Tibial artery (tissue), 4 donors: ENCODE data around the gene DHRS12.

Experiments
- DNase-seq, 2 donors: peaks; one replicate each; pipeline ENCODE4 v3.0.0-alpha.2; 2019
- H3K27ac ChIP-seq, 2 donors: fragments of 200-600 bp; sonication (generic) in 1 of 2; 1 replicate in 1 of 2; 2 replicates in 1 of 2; pipeline ENCODE4 v1.5.1; 2018 to 2019; ENCODE audit warnings: mild to moderate bottlenecking in 1 of 2
- H3K27me3 ChIP-seq, 2 donors: fragments of 200-600 bp; sonication (generic) in 1 of 2; one replicate each; pipeline versions ENCODE4 v1.5.1 to v1.6.0; 2016 to 2019
- H3K36me3 ChIP-seq, 3 donors: fragments of 200-600 bp; sonication (generic) in 2 of 3; one replicate each; pipeline ENCODE4 v1.5.1; 2016 to 2019; ENCODE audit warnings: mild to moderate bottlenecking in 2 of 3
- H3K4me1 ChIP-seq, 4 donors: fragments of 200-600 bp; sonication (generic) in 2 of 4; 1 replicate in 3 of 4; 2 replicates in 1 of 4; pipeline ENCODE4 v1.5.1; 2016 to 2019
- H3K4me3 ChIP-seq, 2 donors: fragments of 200-600 bp; sonication (generic) in 1 of 2; 1 replicate in 1 of 2; 2 replicates in 1 of 2; pipeline ENCODE4 v1.5.1; 2018 to 2019; ENCODE audit warnings: mild to moderate bottlenecking in 2 of 2
- H3K9me3 ChIP-seq, 3 donors: fragments of 200-600 bp; sonication (generic) in 1 of 3; one replicate each; pipeline ENCODE4 v1.5.1; 2016 to 2019
- CTCF ChIP-seq, 2 experiments: fragments of 200-600 bp in 1 of 2; fragments of 450-650 bp in 1 of 2; IDR thresholded peaks; one replicate each; pipeline ENCODE4 v1.5.1; 2017 to 2019; ENCODE audit warnings: antibody characterized with exemption in 2 of 2, mild to moderate bottlenecking in 1 of 2, moderate library complexity in 1 of 2
- intact Hi-C: fragments of 100-400 bp; cut with DNase I; formaldehyde crosslinking; loops from one replicate; pipeline ENCODE4 v1.15.0; 2023; ENCODE audit warnings: low total_unique reads

The DHRS12 gene

GRCh38 chr13:51795419-51795818 lies 8.5 kb downstream of the DHRS12 start:
- Histone ChIP-seq H3K4me3 (no peak overlapping the region), H3K27ac (no peak overlapping the region), H3K9me3 (no peaks in the 10 kb centered on the region), H3K27me3 (no peaks in the 10 kb centered on the region), H3K36me3 (peaks cover 0 to 28% (median 26%) of the 10 kb centered on the region in 3 donors), H3K4me1 (peaks cover 0 to 12% (median 7%) of the 10 kb centered on the region in 4 donors)
- no peak for DNase-seq
- no peak for TF ChIP-seq CTCF (IDR thresholded peaks at IDR 0.05)
- intact Hi-C loops = no loop called here

GRCh38 chr13:51794964-51795363 lies 9.0 kb downstream of the DHRS12 start:
- H3K4me1 ChIP-seq = peaks cover 0 to 8% (median 4%) of the 10 kb centered on the region in 4 donors
- H3K27ac ChIP-seq = no peak overlapping the region
- TF ChIP-seq CTCF (IDR thresholded peaks at IDR 0.05) = no peak
- no peak for DNase-seq
- no peaks in the 10 kb centered on the region for H3K27me3 ChIP-seq
- H3K36me3 ChIP-seq = peaks cover 0 to 28% (median 26%) of the 10 kb centered on the region in 3 donors
- no peaks in the 10 kb centered on the region for H3K9me3 ChIP-seq
- H3K4me3 ChIP-seq = no peak overlapping the region
- intact Hi-C loops = no loop called here

- Histone ChIP-seq H3K4me3 (no peak overlapping the region), H3K9me3 (no peaks in the 10 kb centered on the region), H3K27ac (peak overlapping the region in 1 of 2 donors; percentile 25), H3K4me1 (peaks cover 0 to 8% (median 0%) of the 10 kb centered on the region in 4 donors), H3K36me3 (peaks cover 0 to 36% (median 26%) of the 10 kb centered on the region in 3 donors), H3K27me3 (no peaks in the 10 kb centered on the region)
- TF ChIP-seq CTCF (IDR thresholded peaks at IDR 0.05) = no peak
- intact Hi-C loops = no loop called here
- DNase-seq = no peak
Observed at GRCh38 chr13:51793570-51794271, 10.2 kb downstream of the DHRS12 start.

DNA sequence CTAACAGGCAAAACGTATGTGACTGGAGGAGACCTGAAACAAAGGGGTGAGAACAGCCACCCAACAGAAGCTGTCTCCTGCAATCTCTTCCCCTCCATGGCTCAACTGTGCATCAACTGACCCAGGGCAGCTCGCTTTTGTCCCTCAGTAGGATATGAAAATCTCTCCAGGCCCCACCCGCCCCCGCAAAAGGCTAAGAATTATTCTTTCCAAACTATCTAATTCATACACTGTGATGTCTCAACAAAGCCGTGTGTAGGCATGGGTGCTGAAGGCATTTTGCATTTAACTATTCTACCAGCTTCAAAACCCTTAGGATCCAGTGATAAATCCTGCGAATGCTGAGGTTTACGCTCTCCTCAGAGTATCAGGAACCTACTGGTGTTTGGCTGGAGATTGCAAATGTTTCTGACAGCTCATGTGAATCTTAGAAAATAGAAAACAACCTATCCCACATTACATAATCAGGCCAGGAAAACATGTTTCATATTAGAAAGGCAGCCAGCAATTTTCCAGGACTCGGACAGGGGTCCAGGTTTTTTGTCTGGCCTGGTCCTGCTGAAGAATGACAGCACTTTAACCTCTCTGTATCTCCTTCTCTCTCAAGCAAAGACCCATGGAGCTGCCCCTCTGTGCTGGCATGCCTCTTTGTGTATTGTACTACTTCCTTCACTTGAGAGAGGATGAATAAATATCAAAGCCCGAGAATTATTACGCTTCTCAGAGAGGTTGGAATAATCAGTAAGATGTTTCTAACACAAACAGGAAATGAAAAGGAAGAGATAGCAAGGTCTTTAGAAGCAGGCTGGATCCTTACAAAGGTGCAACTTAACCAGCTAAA lies 17.3 kb downstream of the DHRS12 start:
- H3K27ac ChIP-seq = peak overlapping the region in 1 of 2 donors; percentile 11
- H3K36me3 ChIP-seq = peaks cover 0 to 10% (median 0%) of the 10 kb centered on the region in 3 donors
- no peaks in the 10 kb centered on the region for H3K9me3 ChIP-seq
- H3K4me1 ChIP-seq = peaks cover 0 to 8% (median 0%) of the 10 kb centered on the region in 4 donors
- no peak overlapping the region for H3K4me3 ChIP-seq
- DNase-seq = no peak
- H3K27me3 ChIP-seq = no peaks in the 10 kb centered on the region
- no peak for TF ChIP-seq CTCF (IDR thresholded peaks at IDR 0.05)
- intact Hi-C loops = no loop called here

DNA sequence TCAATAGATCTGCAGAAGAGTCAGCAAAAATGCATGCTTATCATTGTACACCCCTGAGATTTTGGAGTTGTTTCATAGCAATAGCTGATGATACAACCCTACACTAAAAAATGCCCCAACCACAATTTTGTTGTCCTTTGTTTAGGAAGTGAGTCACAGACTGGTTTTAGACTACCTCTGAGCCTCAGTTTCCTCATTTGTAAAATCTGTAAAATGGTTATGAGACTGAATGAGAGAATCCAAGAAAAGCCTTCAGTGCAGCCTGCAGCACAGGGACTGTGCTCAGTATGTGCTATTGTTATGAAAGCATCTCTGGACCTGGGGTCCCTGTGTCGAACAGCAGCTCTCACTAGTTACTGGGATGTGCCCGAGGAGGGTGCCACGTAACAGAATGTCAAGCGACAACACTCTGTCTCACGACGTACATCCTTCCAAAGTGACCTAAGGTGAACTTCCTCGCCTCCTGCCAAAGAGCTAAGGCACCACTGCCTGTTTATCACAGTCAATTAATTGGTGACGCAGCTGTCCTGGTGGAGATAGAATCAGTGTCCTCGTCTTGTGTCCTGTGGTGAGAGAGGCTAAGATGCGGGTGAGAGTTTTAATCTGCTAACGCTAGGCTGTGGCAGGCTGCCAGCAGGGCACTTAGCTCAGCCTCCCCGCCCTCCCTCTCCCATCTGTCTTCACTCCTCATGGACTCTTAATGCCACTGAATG lies 18.1 kb downstream of the DHRS12 start:
- intact Hi-C loops = no loop called here
- peaks cover 0 to 8% (median 0%) of the 10 kb centered on the region in 4 donors for H3K4me1 ChIP-seq

More for the DNA sequence above, 18.1 kb downstream of the DHRS12 start:
- DNase-seq = peak in 1 of 2 donors; percentile 55
- Histone ChIP-seq H3K27ac (peak overlapping the region in 1 of 2 donors; percentile 11), H3K27me3 (no peaks in the 10 kb centered on the region), H3K4me3 (no peak overlapping the region), H3K9me3 (no peaks in the 10 kb centered on the region), H3K36me3 (peaks cover 0 to 10% (median 0%) of the 10 kb centered on the region in 3 donors)
- TF ChIP-seq CTCF (IDR thresholded peaks at IDR 0.05) = no peak
